HG03064 (cell line): Measurements from ENCODE around the gene SERPINA9.
"Not testable (repeated sequence)": the region's sequence is repeated elsewhere in the genome, so short reads cannot be mapped to it uniquely, and the experiment has no call there.

Experiments used
- ATAC-seq: cut with Tn5 transposase; IDR thresholded peaks from one replicate; pipeline ENCODE4 v1.9.1; 2021; ENCODE audit warnings: low read depth; ENCODE audit not compliant: unreplicated experiment

The SERPINA9 gene

GRCh38 chr14:94489336-94489735 is 13.3 kb upstream of the SERPINA9 start:
- ATAC-seq, result no peak

DNA sequence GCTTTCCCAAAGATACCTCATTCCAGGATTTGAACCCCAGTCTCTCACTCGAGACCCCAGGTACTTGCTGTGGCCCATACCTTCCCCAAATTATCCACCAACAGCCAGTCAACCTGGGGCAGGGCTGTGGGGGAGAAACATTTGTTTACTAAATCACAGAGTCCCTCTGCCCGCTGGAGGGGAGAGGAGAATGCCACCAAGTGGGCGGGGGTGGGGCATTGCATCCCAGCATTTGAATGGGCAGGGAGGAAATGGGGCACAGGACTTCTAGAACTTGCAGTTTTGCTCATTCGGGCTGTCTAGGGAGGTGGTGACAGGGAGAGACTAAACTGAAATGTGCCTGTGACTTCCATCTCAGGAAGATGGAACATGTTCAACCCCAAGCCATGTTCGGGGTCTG is 10.9 kb upstream of the SERPINA9 start:
- no peak for ATAC-seq

GRCh38 chr14:94485944-94486841 is 10.2 kb upstream of the SERPINA9 start:
- no peak for ATAC-seq

GRCh38 chr14:94484481-94484880 is 8.5 kb upstream of the SERPINA9 start:
- no peak for ATAC-seq

GRCh38 chr14:94483729-94484275 is 7.8 kb upstream of the SERPINA9 start:
- ATAC-seq, result no peak

DNA sequence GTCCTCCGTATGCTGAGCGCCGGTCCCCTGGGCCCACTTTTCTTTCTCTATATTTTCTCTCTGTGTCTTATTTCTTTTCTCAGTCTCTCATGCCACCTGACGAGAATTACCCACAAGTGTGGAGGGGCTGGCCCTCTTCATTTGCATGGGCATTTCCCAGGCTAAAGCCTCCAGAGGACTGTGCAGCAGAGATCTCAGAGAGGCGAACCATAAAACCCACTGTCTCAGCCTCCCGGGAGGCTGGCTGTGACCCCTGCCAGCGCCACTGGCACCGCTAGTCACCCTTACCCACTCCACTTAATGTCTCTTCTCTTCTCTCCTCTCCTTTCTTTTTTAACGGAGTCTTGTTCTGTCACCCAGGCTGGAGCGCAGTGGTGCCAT is 7.1 kb upstream of the SERPINA9 start:
- ATAC-seq, result no peak

- ATAC-seq, result not testable (repeated sequence)
Observed at GRCh38 chr14:94482132-94483070, 6.4 kb upstream of the SERPINA9 start.

- ATAC-seq, result no peak
Observed at GRCh38 chr14:94481468-94482131, 5.6 kb upstream of the SERPINA9 start.

- ATAC-seq, result no peak
Observed at GRCh38 chr14:94480809-94481208, 4.8 kb upstream of the SERPINA9 start.

DNA sequence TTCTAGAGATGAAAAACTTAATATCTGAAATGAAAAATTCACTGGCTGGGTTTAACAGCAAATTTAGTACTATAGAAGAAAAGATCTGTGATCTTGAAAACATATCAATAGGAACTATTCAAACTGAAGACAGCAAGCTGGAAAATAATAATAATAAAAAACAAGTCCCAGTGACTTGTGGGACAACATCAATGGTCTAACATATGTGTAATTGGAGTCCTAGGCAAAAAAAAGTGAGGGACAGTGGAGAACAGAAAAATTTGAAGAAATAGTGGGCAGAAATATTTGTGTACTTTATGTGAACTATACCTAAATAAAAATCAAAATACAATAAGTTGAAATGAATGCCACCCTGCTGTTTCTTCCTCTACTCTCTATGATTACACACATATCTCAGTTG is 2.4 kb upstream of the SERPINA9 start:
- ATAC-seq, result no peak

GRCh38 chr14:94474581-94475031 is 1.4 kb downstream of the SERPINA9 start:
- ATAC-seq, result no peak

GRCh38 chr14:94473666-94474410 is 2.2 kb downstream of the SERPINA9 start:
- ATAC-seq, result no peak

DNA sequence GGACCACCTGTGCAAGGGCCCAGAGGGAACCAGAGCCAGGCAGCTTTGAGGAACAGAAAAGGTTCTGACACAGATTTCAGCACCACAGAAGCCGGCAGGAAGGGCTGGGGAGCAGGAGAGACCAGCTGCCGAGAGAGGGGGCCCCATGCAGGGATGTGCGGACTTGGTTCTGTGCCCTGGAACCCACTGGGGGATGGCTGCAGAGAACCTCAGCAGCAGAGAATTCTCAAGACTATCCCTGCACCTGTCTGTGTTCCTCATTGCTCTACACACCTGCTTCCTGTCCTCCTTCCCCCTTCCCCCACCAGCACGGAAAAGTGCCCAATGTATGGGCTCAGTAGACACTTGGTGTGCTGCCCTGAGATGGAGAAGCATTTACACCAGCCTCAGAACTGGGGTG is 3.2 kb downstream of the SERPINA9 start:
- ATAC-seq, result no peak

- ATAC-seq, result no peak
Observed at GRCh38 chr14:94471045-94471444, 5.0 kb downstream of the SERPINA9 start.

GRCh38 chr14:94470311-94470710 is 5.7 kb downstream of the SERPINA9 start:
- no peak for ATAC-seq

GRCh38 chr14:94469261-94469660 is 6.7 kb downstream of the SERPINA9 start:
- ATAC-seq, result no peak

- no peak for ATAC-seq
Observed at GRCh38 chr14:94467728-94468520, 8.1 kb downstream of the SERPINA9 start.

DNA sequence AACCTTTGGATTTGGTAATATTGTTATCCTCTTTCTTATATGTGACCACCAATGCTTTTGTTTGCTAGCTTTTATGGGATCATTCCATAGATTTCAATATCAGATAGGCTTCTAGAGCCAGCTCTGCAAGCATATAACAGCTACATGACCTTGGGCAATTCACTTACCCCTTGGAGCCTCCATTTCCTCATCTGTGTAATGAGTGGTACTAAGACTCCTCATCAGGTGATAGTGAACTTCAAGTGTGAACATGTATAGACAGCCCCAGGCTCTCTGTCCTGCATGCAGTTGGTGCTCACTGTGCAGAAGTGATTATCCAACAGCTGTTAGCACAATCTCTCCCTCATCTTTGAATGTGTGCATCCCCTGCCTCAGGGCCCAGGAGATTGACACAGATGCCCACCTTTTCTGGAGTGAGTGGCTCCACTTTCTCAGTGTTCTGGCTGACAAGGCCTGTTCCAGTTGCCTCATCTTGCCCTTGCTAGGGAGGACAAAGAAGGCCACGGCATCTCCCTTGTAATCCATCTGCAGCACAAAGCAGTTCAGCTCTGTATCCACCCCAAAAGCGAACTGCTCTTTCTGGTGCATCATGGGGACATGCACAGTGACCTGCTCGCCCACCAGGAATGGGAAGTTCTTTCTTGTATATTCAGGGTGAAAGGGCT is 9.2 kb downstream of the SERPINA9 start:
- no peak for ATAC-seq
